HFF-Myc (cell line): ENCODE data around the gene UCN3.
A peak's percentile ranks its signal among the peaks of the same experiment; 100 is the strongest.

Experiments
- DNase-seq: peaks from one replicate; pipeline ENCODE4 v3.0.0-alpha.2; 2011; ENCODE audit warnings: low read depth; ENCODE audit errors: extremely low read depth
- H3K4me3 ChIP-seq: replicated peaks from 2 replicates; pipeline ENCODE4 v1.5.1; 2011; ENCODE audit warnings: low read depth, mild to moderate bottlenecking, control low read depth, low read length
- CTCF ChIP-seq: IDR thresholded peaks from 2 replicates; pipeline ENCODE4 v1.5.1; 2012; ENCODE audit warnings: mild to moderate bottlenecking, low read depth, low read length, control low read depth; ENCODE audit errors: missing control alignments

The UCN3 gene

GRCh38 chr10:5334196-5334880, 30.4 kb upstream of the UCN3 start:
- no peak for DNase-seq
- no peak overlapping the region for H3K4me3 ChIP-seq
- no peak for TF ChIP-seq CTCF

GRCh38 chr10:5338010-5338409, 26.8 kb upstream of the UCN3 start:
- no peak overlapping the region for H3K4me3 ChIP-seq
- DNase-seq = no peak
- TF ChIP-seq CTCF = no peak

GRCh38 chr10:5343092-5343491, 21.7 kb upstream of the UCN3 start:
- no peak for TF ChIP-seq CTCF
- DNase-seq = no peak
- H3K4me3 ChIP-seq = no peak overlapping the region

GRCh38 chr10:5343561-5343960, 21.2 kb upstream of the UCN3 start:
- DNase-seq = peak; percentile 2
- no peak overlapping the region for H3K4me3 ChIP-seq
- TF ChIP-seq CTCF = no peak

GRCh38 chr10:5343979-5344378, 20.8 kb upstream of the UCN3 start:
- TF ChIP-seq CTCF = no peak
- H3K4me3 ChIP-seq = no peak overlapping the region
- DNase-seq = no peak

- no peak overlapping the region for H3K4me3 ChIP-seq
- no peak for DNase-seq
- TF ChIP-seq CTCF = no peak
Observed at GRCh38 chr10:5344746-5345145, 20.0 kb upstream of the UCN3 start.

GRCh38 chr10:5346881-5347280, 17.9 kb upstream of the UCN3 start:
- DNase-seq = no peak
- TF ChIP-seq CTCF = no peak
- no peak overlapping the region for H3K4me3 ChIP-seq
